ENCODE measurements around the gene ZSWIM4.

- TF ChIP-seq EZH2phosphoT487 (IDR thresholded peaks at IDR 0.05; ENCODE audit: unreplicated experiment) = no peak
- TF ChIP-seq EZH2 (IDR thresholded peaks at IDR 0.05; ENCODE audit: low read depth, unreplicated experiment) = no peak
These were observed 13.6 kb downstream of the ZSWIM4 start for GRCh38 chr19:13808856-13809255.

Data from GM23338 (cell line).